SU-DHL-6 (cell line): Measurements from ENCODE around the gene ITGB4.

Experiments used
- CTCF ChIP-seq: fragments of 200-600 bp; sonication (generic); IDR thresholded peaks from one replicate; pipeline ENCODE4 v1.5.1; 2017; ENCODE audit warnings: antibody characterized with exemption, mild to moderate bottlenecking, low read length, moderate library complexity; ENCODE audit not compliant: insufficient read depth, poor library complexity, severe bottlenecking
- EZH2phosphoT487 ChIP-seq: fragments of 200-600 bp; sonication (generic), shearing (Covaris generic); conservative IDR thresholded peaks from 2 replicates; pipeline ENCODE4 v1.6.1; 2018; ENCODE audit warnings: mild to moderate bottlenecking, antibody characterized with exemption, low read length, moderate library complexity, mixed read lengths

- no peak for TF ChIP-seq CTCF
- no peak for TF ChIP-seq EZH2phosphoT487
Measured at GRCh38 chr17:75777296-75777922, 56.1 kb downstream of the ITGB4 start.
